T-cell (primary cell): ENCODE measurements around the gene GRWD1. TPM values are rescaled to one million over a fixed set of nuclear protein-coding genes. Genes with fewer than 3 reads are reported as not detected.
A peak's percentile ranks its signal among the peaks of the same experiment; 100 is the strongest.

Source experiments
- ATAC-seq, 4 experiments: fragments of 200-7000 bp in 3 of 4; fragments of 150-1000 bp in 1 of 4; cut with Tn5 transposase; replicated peaks in 1 of 4; 1 replicate in 3 of 4; 2 replicates in 1 of 4; pipeline ENCODE4 v1.10.0; 2021; ENCODE audit warnings: moderate library complexity in 3 of 4, mild to moderate bottlenecking in 2 of 4, moderate number of reproducible peaks in 1 of 4
- CTCF ChIA-PET, 2 donors: fragments of 300-600 bp; sonication (Branson Sonifier 250); formaldehyde crosslinking; loops; one replicate each; lab custom pipeline; 2022; ENCODE audit warnings: antibody characterized with exemption in 2 of 2; lab: Charles Lee
- POLR2A ChIA-PET, 2 donors: fragments of 300-600 bp; sonication (Branson Sonifier 250); formaldehyde crosslinking; loops; one replicate each; lab custom pipeline; 2022; ENCODE audit warnings: antibody characterized with exemption in 2 of 2; lab: Charles Lee
- DNase-seq, 35 experiments: peaks; one replicate each; pipeline versions ENCODE4 v3.0.0 to v3.0.0-alpha.2; 2013 to 2023
- H3K27ac ChIP-seq: one replicate; pipeline ENCODE4 v1.5.1; 2013; ENCODE audit warnings: low read length
- H3K27me3 ChIP-seq, 2 experiments: replicated peaks in 1 of 2; 1 replicate in 1 of 2; 2 replicates in 1 of 2; pipeline versions ENCODE4 v1.6.1 to v1.7.0; 2013; ENCODE audit warnings: low read length in 1 of 2, mixed read lengths in 1 of 2; ENCODE audit not compliant: control insufficient read depth in 2 of 2, insufficient read depth in 2 of 2; ENCODE audit errors: extremely low read depth in 1 of 2
- H3K36me3 ChIP-seq, 2 donors: 1 replicate in 1 of 2; 2 replicates in 1 of 2; pipeline versions ENCODE4 v1.6.1 to v1.7.0; 2013; ENCODE audit warnings: low read length in 1 of 2; ENCODE audit not compliant: control insufficient read depth in 2 of 2, insufficient read depth in 1 of 2; ENCODE audit errors: extremely low read depth in 1 of 2
- H3K4me1 ChIP-seq, 2 experiments: 1 replicate in 1 of 2; 2 replicates in 1 of 2; pipeline versions ENCODE4 v1.6.1 to v1.7.0; 2013; ENCODE audit warnings: low read length in 2 of 2, mixed read lengths in 1 of 2; ENCODE audit not compliant: insufficient read depth in 2 of 2, control insufficient read depth in 1 of 2; ENCODE audit errors: extremely low read depth in 1 of 2
- H3K4me3 ChIP-seq, 2 donors: 1 replicate in 1 of 2; 2 replicates in 1 of 2; pipeline versions ENCODE4 v1.5.1 to v1.7.0; 2013; ENCODE audit warnings: mild to moderate bottlenecking in 2 of 2, low read length in 1 of 2, moderate library complexity in 1 of 2; ENCODE audit not compliant: control insufficient read depth in 1 of 2; ENCODE audit errors: extremely low read depth in 1 of 2
- H3K9me3 ChIP-seq: 2 replicates; pipeline ENCODE4 v1.7.0; 2013
- H3K27ac Mint-ChIP-seq, 2 donors: one replicate each; pipeline ENCODE4 v1.8.0; 2020 to 2021; ENCODE audit warnings: mild to moderate bottlenecking in 2 of 2, mixed read lengths in 2 of 2
- H3K27me3 Mint-ChIP-seq, 2 donors: one replicate each; pipeline ENCODE4 v1.8.0; 2021 to 2022; ENCODE audit warnings: mixed read lengths in 2 of 2
- H3K36me3 Mint-ChIP-seq: one replicate; pipeline ENCODE4 v1.8.0; 2021; ENCODE audit warnings: mixed read lengths
- H3K4me1 Mint-ChIP-seq, 3 donors: one replicate each; pipeline ENCODE4 v1.8.0; 2020 to 2022; ENCODE audit warnings: mixed read lengths in 3 of 3, mild to moderate bottlenecking in 1 of 3
- H3K4me3 Mint-ChIP-seq, 3 donors: one replicate each; pipeline ENCODE4 v1.8.0; 2020 to 2022; ENCODE audit warnings: mild to moderate bottlenecking in 3 of 3, mixed read lengths in 3 of 3, moderate library complexity in 3 of 3
- H3K9me3 Mint-ChIP-seq, 3 donors: one replicate each; pipeline ENCODE4 v1.8.0; 2020 to 2022; ENCODE audit warnings: mixed read lengths in 3 of 3
- WGBS: methylation state at CpG from one replicate; pipeline ENCODE4 v1.1.5; 2013; ENCODE audit warnings: missing lambda C conversion rate; ENCODE audit not compliant: insufficient coverage; 5-methylcytosine and 5-hydroxymethylcytosine counted together
- total RNA-seq, 35 experiments: library from RNA in 6 of 35; stranded (reverse) in 6 of 35; fragments of 120-200 nt in 1 of 35; gene quantifications; one replicate each; pipeline versions ENCODE4 v1.2.1 to v1.2.4 and lab custom pipeline; 2013 to 2026

The GRWD1 gene
- total RNA-seq, 5 donors from 2014 or later (not counting 1 experiment from before 2014, with no cell fraction given) = 29.7 to 55.2 (median 42.6) TPM

DNA sequence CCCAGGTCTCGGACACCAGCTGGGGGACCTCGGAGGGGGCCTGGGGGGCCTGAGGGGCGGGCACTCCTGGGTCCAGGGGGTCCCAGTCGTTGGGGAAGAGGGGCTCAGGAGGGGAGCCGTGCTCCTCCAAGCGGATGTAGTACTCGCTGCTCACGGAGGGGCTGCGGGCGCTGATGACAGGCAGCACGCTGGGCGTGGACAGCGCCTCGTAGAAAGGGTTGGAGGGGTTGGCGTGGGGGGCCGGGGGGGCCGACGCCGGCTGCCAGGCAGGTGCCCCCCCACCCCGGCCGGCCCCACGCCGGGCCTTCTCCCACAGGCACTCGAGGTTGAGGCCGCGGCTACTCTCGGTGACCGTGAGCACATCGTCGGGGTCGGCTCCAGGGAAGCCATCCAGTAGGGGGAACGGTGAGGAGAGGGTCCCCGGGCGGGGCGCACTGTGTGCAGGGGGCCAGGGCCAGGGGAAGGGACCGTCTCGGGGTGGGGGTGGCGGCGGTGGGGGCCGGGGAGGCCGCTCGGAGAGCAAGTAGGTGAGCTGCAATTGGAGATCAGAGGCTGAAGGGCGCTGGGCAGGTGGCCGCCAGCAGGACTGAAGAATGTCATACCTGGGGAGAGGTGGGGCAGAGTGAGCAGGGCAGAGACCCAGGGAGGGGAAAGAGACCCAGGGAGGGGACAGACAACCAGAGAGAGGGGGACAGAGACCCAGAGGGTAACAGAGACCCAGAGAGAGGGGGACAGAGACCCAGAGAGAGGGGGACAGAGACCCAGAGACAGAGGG lies 53.7 kb downstream of the GRWD1 start:
- WGBS = 60% methylated on average over 26 of the region's 44 CpGs
- peak in 1 of 35 experiments; percentile 14 for DNase-seq

DNA sequence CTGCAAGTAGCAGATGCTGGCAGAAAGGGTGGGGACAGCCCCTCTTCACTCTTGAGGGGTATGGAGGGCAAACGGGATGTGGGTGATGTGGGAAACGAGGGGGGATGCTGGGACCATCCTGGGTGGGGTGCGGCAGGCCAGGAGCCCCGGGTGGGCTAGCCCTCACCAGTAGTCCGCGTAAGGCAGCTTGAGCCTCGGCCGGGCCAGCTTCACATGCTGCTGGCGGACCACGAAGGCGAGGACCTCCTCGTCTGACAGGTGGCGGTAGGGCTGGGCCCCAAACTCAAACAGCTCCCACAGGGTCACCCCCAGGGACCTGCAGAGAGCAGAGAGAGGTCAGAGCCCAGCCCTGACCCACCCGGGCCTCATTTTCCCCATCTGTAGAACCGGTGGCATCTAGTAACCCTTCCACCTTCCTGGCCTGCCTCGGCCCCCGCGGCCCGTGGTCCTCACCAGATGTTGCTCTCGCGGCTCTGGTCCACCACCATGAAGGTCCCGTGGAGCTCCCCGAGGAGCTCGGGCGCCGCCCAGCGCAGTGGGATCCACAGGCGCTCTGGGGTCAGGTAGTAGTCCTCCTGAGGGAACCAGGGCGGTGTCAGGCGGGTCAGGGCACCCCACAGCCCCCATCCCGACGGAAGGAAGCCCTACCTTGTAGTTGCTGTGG lies 55.2 kb downstream of the GRWD1 start:
- no peaks in the 10 kb centered on the region for H3K9me3 ChIP-seq
- no peaks in the 10 kb centered on the region for H3K9me3 Mint-ChIP-seq
- ATAC-seq = no peak
- ChIA-PET POLR2A (no interaction called here), CTCF (interaction anchor here in 1 of 2 donors (0.9 kb wide), 1 partner anchor 83 kb away, joined by 3 read pairs; no protein-coding TSS in a partner anchor)
- peak in 1 of 35 experiments; percentile 4 for DNase-seq
- peaks cover 8 to 42% of the 10 kb centered on the region in 2 experiments for H3K4me1 ChIP-seq
- H3K4me3 Mint-ChIP-seq = peak overlapping the region; percentile 47 to 79 (median 50)
- peaks cover 4 to 31% (median 21%) of the 10 kb centered on the region in 3 donors for H3K4me1 Mint-ChIP-seq
- no peaks in the 10 kb centered on the region for H3K36me3 ChIP-seq
- 76% methylated on average over 32 of the region's 32 CpGs for WGBS
- H3K36me3 Mint-ChIP-seq = no peaks in the 10 kb centered on the region
- peak overlapping the region in 1 of 2 donors; percentile 5 for H3K4me3 ChIP-seq
- peaks cover 0 to 52% of the 10 kb centered on the region in 2 experiments for H3K27me3 ChIP-seq
- peaks cover 4 to 14% of the 10 kb centered on the region in 2 donors for H3K27me3 Mint-ChIP-seq
- peak overlapping the region in 1 of 2 donors; percentile 52 for H3K27ac Mint-ChIP-seq
- H3K27ac ChIP-seq = no peak overlapping the region

More for the DNA sequence above, 53.7 kb downstream of the GRWD1 start:
- Mint-ChIP-seq H3K36me3 (no peaks in the 10 kb centered on the region), H3K27me3 (peaks cover 8 to 27% of the 10 kb centered on the region in 2 donors), H3K4me3 (peak overlapping the region in 1 of 3 donors; percentile 36), H3K4me1 (peaks cover 7 to 38% (median 24%) of the 10 kb centered on the region in 3 donors), H3K9me3 (no peaks in the 10 kb centered on the region), H3K27ac (no peak overlapping the region)
- CTCF ChIA-PET = no interaction called here
- H3K4me1 ChIP-seq = peaks cover 8 to 42% of the 10 kb centered on the region in 2 experiments
- POLR2A ChIA-PET = no interaction called here
- no peak overlapping the region for H3K27ac ChIP-seq
- H3K36me3 ChIP-seq = no peaks in the 10 kb centered on the region
- no peaks in the 10 kb centered on the region for H3K9me3 ChIP-seq
- peaks cover 0 to 67% of the 10 kb centered on the region in 2 experiments for H3K27me3 ChIP-seq
- H3K4me3 ChIP-seq = no peak overlapping the region
- no peak for ATAC-seq

DNA sequence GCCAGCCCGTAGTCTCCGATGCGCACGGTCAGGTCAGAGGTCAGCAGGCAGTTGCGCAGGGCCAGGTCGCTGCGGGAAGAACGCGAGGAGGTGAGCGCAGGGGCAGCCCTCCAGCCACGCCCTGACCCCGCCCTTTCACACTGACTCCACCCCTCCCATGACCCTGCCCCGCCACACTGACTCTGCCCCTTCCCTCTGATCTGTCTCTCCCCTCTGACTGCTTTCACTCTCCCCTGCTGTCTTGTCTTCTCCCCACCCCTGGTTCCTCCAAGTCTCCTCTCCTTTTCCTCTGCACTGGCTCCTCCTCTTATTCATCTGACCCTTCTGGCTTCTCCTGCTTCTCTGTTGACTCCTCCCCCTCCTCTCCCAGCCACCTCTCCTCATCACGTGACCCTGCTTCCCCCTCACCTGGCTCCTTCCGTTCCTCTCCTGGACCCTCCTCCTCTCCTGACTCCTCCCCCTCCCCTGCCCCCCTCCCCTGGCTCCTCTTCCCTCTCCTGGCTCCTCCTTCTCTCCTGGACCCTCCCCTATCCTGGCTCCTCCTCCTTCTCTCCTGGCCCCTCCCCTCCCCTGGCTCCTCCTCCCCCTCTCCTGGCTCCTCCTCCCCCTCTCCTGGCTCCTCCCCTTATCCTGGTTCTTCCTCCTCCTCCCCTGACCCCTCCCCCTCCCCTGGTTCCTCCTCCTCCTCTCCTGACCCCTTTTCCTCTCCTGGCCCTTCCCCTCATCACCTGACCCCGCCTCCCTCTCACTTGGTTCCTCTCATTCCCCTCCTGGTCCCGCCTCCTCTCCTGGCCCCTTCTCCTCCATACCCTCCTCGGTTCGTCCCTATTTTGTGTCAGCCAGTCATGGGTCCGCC lies 55.9 kb downstream of the GRWD1 start:
- POLR2A ChIA-PET = interaction anchor here in 1 of 2 donors (1.0 kb wide), 1 partner anchor 83 kb away, joined by 4 read pairs; no protein-coding TSS in a partner anchor
- peak overlapping the region in 1 of 2 donors; percentile 5 for H3K4me3 ChIP-seq

DNA sequence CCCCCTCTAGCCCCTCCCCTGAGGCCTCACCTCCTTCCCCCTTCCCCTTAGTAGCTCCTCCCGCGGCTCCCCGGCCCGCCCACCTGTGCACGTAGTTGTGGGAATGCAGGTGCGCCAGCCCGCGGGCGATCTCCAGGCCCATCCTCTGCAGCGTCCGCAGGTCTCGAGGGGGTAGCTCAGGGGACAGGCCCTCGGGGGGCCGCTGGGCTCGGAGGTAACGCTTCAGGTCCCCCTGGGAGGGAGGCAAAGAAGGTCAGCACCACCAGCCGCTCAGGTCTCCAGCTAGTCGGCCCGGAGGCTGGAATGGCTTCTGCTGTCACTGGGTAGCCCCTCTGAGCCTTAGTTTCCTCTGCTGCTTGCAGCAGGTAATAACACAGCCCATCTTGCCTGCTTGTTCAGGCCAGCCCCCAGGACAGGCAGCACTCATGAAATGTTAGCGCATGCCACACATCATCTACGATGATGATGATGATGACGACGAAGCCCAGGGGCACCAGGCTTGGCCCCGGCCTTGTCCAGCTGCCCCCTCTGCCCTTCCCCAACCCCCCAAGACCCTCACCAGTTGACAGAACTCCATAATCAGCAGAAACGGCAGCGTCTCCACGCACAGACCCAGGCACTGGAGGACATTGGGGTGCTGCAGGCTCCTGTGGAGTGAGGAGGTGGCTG lies 56.7 kb downstream of the GRWD1 start:
- Histone ChIP-seq H3K36me3 (no peaks in the 10 kb centered on the region), H3K27me3 (peaks cover 0 to 39% of the 10 kb centered on the region in 2 experiments), H3K9me3 (no peaks in the 10 kb centered on the region), H3K4me1 (peaks cover 8 to 37% of the 10 kb centered on the region in 2 experiments), H3K4me3 (no peak overlapping the region), H3K27ac (no peak overlapping the region)
- H3K36me3 Mint-ChIP-seq = peaks cover 3% of the 10 kb centered on the region
- peak; percentile 17 to 78 (median 73) for ATAC-seq
- peaks cover 0 to 10% of the 10 kb centered on the region in 2 donors for H3K27me3 Mint-ChIP-seq
- peak in 29 of 35 experiments; percentile 50 to 83 (median 70) for DNase-seq
- H3K9me3 Mint-ChIP-seq = no peaks in the 10 kb centered on the region
- H3K4me3 Mint-ChIP-seq = peak overlapping the region in 1 of 3 donors; percentile 79
- peaks cover 4 to 26% (median 21%) of the 10 kb centered on the region in 3 donors for H3K4me1 Mint-ChIP-seq
- no peak overlapping the region for H3K27ac Mint-ChIP-seq
- POLR2A ChIA-PET = interaction anchor here (0.5 to 1.0 kb wide), 2 partner anchors 82 to 116 kb away, joined by 4 read pairs; partner anchors contain the start of gene RPL18 (in 1 of the 2)
- CTCF ChIA-PET = interaction anchor here in 1 of 2 donors (0.7 to 0.9 kb wide), 2 partner anchors 82 to 1086 kb away, joined by 3 read pairs; no protein-coding TSS in a partner anchor
- WGBS = 21% methylated on average over 17 of the region's 27 CpGs

More for the DNA sequence above, 55.9 kb downstream of the GRWD1 start:
- Histone ChIP-seq H3K9me3 (no peaks in the 10 kb centered on the region), H3K36me3 (no peaks in the 10 kb centered on the region), H3K27me3 (peaks cover 0 to 45% of the 10 kb centered on the region in 2 experiments), H3K4me1 (peaks cover 8 to 42% of the 10 kb centered on the region in 2 experiments), H3K27ac (no peak overlapping the region)
- Mint-ChIP-seq H3K36me3 (peaks cover 2% of the 10 kb centered on the region), H3K27me3 (peaks cover 4 to 14% of the 10 kb centered on the region in 2 donors), H3K9me3 (no peaks in the 10 kb centered on the region), H3K27ac (peak overlapping the region in 1 of 2 donors; percentile 52), H3K4me3 (peak overlapping the region; percentile 47 to 79 (median 50)), H3K4me1 (peaks cover 4 to 31% (median 21%) of the 10 kb centered on the region in 3 donors)
- CTCF ChIA-PET = interaction anchor here in 1 of 2 donors (0.7 to 0.9 kb wide), 3 partner anchors 83 to 1085 kb away, joined by 3 read pairs; no protein-coding TSS in a partner anchor
- peak in 28 of 35 experiments; percentile 22 to 73 (median 52) for DNase-seq
- ATAC-seq = peak; percentile 54 to 81 (median 71)
- 10% methylated on average over 19 of the region's 20 CpGs for WGBS

DNA sequence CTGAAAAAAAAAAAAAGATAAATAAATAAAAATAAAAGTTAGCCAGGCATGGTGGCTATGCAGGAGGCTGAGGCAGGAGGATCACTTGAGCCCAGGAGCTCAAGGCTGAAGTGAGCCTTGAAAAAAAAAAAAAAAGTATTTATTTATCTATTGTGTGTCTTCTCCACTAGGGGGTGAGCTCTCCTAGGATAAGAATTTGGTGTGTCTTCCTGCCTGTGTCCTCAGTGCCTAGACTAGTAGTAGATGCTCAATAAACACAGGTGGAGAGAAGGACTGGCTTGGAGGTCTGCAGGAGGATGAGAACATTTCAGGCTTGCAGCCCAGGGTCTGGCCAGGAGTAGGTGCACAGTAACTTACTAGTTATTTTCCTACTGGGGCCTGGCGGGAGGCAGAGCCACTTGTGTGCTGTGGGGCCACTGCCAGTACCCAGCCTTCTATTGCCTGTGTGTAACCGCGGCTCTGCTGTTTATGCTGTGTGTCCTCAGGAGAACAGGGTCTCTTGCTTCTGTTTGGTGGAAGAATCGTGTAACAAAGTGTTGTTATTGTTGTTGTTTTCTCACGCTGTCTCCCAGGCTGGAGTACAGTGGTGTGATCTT lies 60.5 kb downstream of the GRWD1 start:
- Mint-ChIP-seq H3K9me3 (no peaks in the 10 kb centered on the region), H3K36me3 (peaks cover 9% of the 10 kb centered on the region), H3K27me3 (no peaks in the 10 kb centered on the region), H3K27ac (peak overlapping the region in 1 of 2 donors; percentile 39), H3K4me3 (no peak overlapping the region), H3K4me1 (peaks cover 12 to 26% (median 25%) of the 10 kb centered on the region in 3 donors)
- DNase-seq = peak in 3 of 35 experiments; percentile 20 to 69 (median 38)
- peaks cover 8 to 29% of the 10 kb centered on the region in 2 experiments for H3K4me1 ChIP-seq
- H3K36me3 ChIP-seq = peaks cover 0 to 11% of the 10 kb centered on the region in 2 donors
- ChIA-PET CTCF (interaction anchor here (0.6 to 3.5 kb wide), 20 partner anchors 19 to 600 kb away, joined by 3 to 35 read pairs (median 4); partner anchors contain the start of genes RPL18 (in 1 of the 2) and SPHK2 (in 1 of the 2)), POLR2A (interaction anchor here in 1 of 2 donors (0.6 to 0.7 kb wide), 2 partner anchors 11 to 89 kb away, joined by 3 to 5 read pairs; no protein-coding TSS in a partner anchor)
- H3K4me3 ChIP-seq = no peak overlapping the region
- 98% methylated on average over 5 of the region's 5 CpGs for WGBS
- H3K27ac ChIP-seq = no peak overlapping the region
- H3K27me3 ChIP-seq = peaks cover 0 to 4% of the 10 kb centered on the region in 2 experiments
- ATAC-seq = peak in 1 of 4 experiments; percentile 18
- no peaks in the 10 kb centered on the region for H3K9me3 ChIP-seq
